Cerebellar nuclear complex (tissue), 1 donor: ENCODE results near the gene CDX1.

Experiments used
- DNase-seq, 2 experiments: peaks; one replicate each; lab custom pipeline; 2025; lab: John Stamatoyannopoulos, UW

Gene CDX1

GRCh38 chr5:150166650-150167511 is at the start of gene CDX1:
CDX1 (plus strand) TSS chr5:150166778; CDS start chr5:150166877, 99 bp downstream.
- no peak for DNase-seq

- DNase-seq = no peak
Measured at GRCh38 chr5:150117945-150118560, 48.5 kb upstream of the CDX1 start.

- DNase-seq = no peak
Measured at GRCh38 chr5:150118561-150119229, 47.9 kb upstream of the CDX1 start.

- DNase-seq = no peak
Measured at GRCh38 chr5:150119421-150120061, 47.0 kb upstream of the CDX1 start.

- DNase-seq = no peak
Measured at GRCh38 chr5:150120062-150120441, 46.5 kb upstream of the CDX1 start.

- no peak for DNase-seq
Measured at GRCh38 chr5:150120617-150121447, 45.7 kb upstream of the CDX1 start.

- DNase-seq = no peak
Measured at GRCh38 chr5:150121448-150122157, 45.0 kb upstream of the CDX1 start.

GRCh38 chr5:150122158-150122510 is 44.4 kb upstream of the CDX1 start:
- no peak for DNase-seq

- no peak for DNase-seq
Measured at GRCh38 chr5:150122536-150123481, 43.8 kb upstream of the CDX1 start.

- DNase-seq = no peak
Measured at GRCh38 chr5:150123542-150123941, 43.0 kb upstream of the CDX1 start.

- DNase-seq = no peak
Measured at GRCh38 chr5:150124111-150124557, 42.4 kb upstream of the CDX1 start.

GRCh38 chr5:150124596-150124995 is 42.0 kb upstream of the CDX1 start:
- DNase-seq = no peak

GRCh38 chr5:150125334-150125733 is 41.2 kb upstream of the CDX1 start:
- DNase-seq = no peak

- DNase-seq = no peak
Measured at GRCh38 chr5:150126199-150126920, 40.2 kb upstream of the CDX1 start.

- DNase-seq = no peak
Measured at GRCh38 chr5:150126921-150127265, 39.7 kb upstream of the CDX1 start.

- DNase-seq = no peak
Measured at GRCh38 chr5:150129454-150129812, 37.1 kb upstream of the CDX1 start.

- no peak for DNase-seq
Measured at GRCh38 chr5:150129813-150130492, 36.6 kb upstream of the CDX1 start.

GRCh38 chr5:150130493-150130922 is 36.1 kb upstream of the CDX1 start:
- DNase-seq = no peak

GRCh38 chr5:150131461-150131860 is 35.1 kb upstream of the CDX1 start:
- no peak for DNase-seq
